ENCODE results near the gene SLC38A10.

The SLC38A10 gene

DNA sequence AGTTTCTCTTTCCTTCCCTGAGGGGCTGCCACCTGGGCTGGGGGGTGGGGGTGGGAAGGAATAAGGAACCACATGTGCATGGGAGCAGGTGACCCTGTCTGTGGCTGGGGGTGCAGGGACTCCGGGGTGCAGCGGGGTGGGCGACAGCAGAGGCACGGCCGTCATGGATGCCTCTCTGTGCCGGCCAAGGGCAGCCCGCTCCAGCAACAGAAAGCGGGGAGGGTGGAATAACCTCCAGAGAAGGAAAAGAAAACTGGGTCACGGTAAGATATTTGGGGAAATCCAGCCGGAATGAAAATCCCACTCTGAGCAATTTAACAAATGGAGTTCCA lies 51.8 kb downstream of the SLC38A10 start:
- TF ChIP-seq, protein P1, sequence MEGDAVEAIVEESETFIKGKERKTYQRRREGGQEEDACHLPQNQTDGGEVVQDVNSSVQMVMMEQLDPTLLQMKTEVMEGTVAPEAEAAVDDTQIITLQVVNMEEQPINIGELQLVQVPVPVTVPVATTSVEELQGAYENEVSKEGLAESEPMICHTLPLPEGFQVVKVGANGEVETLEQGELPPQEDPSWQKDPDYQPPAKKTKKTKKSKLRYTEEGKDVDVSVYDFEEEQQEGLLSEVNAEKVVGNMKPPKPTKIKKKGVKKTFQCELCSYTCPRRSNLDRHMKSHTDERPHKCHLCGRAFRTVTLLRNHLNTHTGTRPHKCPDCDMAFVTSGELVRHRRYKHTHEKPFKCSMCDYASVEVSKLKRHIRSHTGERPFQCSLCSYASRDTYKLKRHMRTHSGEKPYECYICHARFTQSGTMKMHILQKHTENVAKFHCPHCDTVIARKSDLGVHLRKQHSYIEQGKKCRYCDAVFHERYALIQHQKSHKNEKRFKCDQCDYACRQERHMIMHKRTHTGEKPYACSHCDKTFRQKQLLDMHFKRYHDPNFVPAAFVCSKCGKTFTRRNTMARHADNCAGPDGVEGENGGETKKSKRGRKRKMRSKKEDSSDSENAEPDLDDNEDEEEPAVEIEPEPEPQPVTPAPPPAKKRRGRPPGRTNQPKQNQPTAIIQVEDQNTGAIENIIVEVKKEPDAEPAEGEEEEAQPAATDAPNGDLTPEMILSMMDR (IDR thresholded peaks at IDR 0.05; ENCODE audit: control extremely low read depth, extremely low read depth, low read depth, missing control alignments) = no peak
- ChIA-PET POLR2A (no interaction called here), CTCF (interaction anchor here (1.7 to 5.0 kb wide), 2 partner anchors 10 to 100 kb away, joined by 3 to 39 read pairs; no protein-coding TSS in a partner anchor)
- no peak for DNase-seq (ENCODE audit: extremely low spot score)

DNA sequence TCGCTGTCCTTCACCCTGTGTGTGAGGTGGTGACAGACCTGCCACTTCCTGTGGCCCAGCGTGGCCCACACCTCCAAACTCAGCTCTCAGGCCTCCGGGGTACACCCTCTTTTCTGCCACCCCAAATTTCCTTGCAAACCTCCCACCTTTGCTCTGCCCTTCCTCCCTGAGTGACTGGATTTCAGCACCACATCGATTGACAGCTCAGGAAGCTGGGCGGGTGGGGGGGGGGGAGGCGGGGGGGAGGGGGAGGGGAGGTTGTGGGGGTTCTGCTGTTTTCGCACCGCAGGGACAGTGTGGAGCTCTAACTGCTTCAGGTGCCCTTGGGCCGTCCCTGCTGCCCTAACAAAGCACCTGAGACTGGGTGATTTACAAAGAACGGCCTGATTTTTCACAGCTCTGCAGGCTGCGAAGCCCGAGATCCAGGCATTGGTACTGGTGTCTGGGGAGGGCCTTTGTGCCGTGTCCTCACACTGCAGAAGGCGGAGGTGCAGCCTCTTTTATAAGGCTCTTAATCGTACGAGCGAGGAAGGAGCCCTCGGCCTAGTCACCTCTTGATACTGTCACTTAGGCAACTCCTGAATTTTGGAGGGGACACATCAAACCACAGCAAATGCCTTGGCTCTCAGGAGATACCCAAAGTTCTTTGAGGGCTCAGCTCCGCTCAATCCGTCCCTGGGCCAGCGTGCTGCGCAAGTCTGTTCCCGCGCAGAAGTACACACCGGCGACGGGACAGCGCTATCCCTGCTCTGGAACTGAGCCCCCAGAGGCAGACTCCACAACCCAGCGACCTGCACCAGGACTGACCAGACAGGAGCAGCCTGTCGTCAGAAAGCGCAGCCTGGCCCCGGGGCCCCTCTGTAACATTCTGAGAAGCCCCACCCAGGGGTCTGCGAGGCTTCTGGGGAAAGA lies 52.4 kb downstream of the SLC38A10 start:
- CTCF ChIA-PET = interaction anchor here (0.8 to 5.0 kb wide), 4 partner anchors 10 to 101 kb away, joined by 3 to 39 read pairs (median 4); no protein-coding TSS in a partner anchor
- no peak for DNase-seq (ENCODE audit: extremely low spot score)
- POLR2A ChIA-PET = no interaction called here
- TF ChIP-seq, protein P1 (IDR thresholded peaks at IDR 0.05; ENCODE audit: control extremely low read depth, extremely low read depth, low read depth, missing control alignments) = no peak

DNA sequence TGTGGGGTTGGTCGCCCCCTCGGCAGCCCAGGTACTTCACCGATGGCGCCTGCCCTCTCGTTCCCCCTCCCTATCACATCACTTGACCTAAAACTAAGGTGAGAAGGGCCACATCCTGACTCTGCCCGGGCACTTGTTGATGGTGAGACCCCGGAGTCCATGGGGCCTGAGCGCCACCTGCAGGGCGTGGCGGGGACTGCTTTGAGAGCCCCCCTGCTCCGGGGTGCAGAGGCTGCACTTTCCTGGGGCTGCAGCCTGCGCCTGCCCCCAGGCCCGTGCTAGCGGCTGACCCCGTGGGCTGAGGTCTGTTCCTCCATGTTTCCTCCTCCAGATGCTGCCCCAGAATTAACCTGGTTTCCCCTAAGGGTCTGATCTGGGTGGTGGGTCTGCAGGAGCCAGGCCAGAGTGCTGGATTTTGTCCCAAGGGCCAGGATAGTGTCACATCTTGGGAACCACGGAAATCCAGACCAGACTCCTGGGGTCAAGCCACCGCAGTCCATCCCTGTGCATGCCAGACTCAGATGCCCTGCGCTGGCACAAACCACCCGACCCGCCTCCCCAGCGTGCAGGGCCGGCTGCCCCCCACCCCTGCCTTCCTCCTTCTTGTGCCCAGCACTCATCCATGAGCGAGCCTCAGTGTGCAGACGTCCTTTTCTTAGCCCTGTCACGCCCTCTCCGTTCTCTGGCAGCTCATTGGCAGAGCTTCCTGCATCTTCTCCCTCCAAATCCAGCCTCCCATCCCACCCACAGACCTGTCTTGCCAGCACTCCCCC lies 53.3 kb downstream of the SLC38A10 start:
- TF ChIP-seq, protein P1 (IDR thresholded peaks at IDR 0.05; ENCODE audit: control extremely low read depth, extremely low read depth, low read depth, missing control alignments) = peak; percentile 94
- peak; percentile 80 for DNase-seq (ENCODE audit: extremely low spot score)
- ChIA-PET CTCF (interaction anchor here (0.8 to 5.0 kb wide), 4 partner anchors 11 to 101 kb away, joined by 3 to 39 read pairs (median 4); no protein-coding TSS in a partner anchor), POLR2A (no interaction called here)

DNA sequence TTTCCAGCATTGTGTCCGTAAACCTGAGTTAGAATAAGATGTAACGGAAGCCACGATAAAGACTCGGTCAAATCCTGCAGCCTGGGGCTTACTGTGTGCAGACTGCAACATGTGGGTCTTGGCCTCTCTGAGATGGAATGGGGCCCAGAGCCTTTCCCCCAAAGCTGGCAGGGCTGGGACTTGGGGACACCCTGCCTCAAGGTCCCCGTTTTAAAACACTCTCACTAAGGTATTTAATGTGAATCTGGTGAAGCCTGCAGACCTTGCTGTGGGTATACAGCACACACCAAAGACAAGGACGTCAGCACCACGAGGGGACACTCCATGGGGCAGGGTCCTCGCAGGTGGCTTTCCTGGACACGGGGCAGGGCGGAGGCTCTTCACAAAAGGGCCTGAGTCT lies 53.9 kb downstream of the SLC38A10 start:
- POLR2A ChIA-PET = no interaction called here
- CTCF ChIA-PET = interaction anchor here (1.0 to 5.0 kb wide), 3 partner anchors 18 to 98 kb away, joined by 3 to 39 read pairs (median 3); partner anchors contain the start of gene CEP131
- TF ChIP-seq, protein P1 (IDR thresholded peaks at IDR 0.05; ENCODE audit: control extremely low read depth, extremely low read depth, low read depth, missing control alignments) = no peak
- DNase-seq (ENCODE audit: extremely low spot score) = no peak

DNA sequence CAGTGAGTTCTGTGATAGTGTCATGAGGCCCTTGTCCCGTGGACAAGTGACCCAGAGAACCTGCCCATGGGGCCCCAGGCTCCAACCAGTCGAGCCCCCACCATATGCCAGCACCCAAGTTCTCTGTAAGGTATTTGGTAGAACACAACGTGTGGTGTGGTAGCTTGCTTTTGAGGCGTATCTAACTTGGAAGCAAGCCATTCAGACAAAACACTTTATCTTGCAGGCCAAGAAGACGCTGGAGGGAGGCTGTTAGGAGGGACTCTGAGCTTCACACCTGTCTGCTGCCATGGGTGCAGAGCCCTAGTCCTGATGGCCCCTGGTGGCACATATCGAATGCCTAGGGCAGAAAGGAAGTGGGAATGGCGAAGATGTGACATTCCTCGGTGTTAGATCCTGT lies 54.3 kb downstream of the SLC38A10 start:
- no peak for DNase-seq (ENCODE audit: extremely low spot score)
- ChIA-PET POLR2A (no interaction called here), CTCF (interaction anchor here (1.0 to 5.0 kb wide), 3 partner anchors 18 to 97 kb away, joined by 3 to 39 read pairs (median 3); partner anchors contain the start of gene CEP131)
- TF ChIP-seq, protein P1 (IDR thresholded peaks at IDR 0.05; ENCODE audit: control extremely low read depth, extremely low read depth, low read depth, missing control alignments) = no peak
